Astrocyte of the cerebellum (primary cell): ENCODE data around the gene ENOSF1.
"Not testable (repeated sequence)": the region's sequence is repeated elsewhere in the genome, so short reads cannot be mapped to it uniquely, and the experiment has no call there.

Experiments
- DNase-seq: peaks from one replicate; pipeline ENCODE4 v3.0.0-alpha.2; 2011; ENCODE audit warnings: low read depth
- H3K4me3 ChIP-seq: 2 replicates; pipeline ENCODE4 v1.5.1; 2011; ENCODE audit warnings: mild to moderate bottlenecking, low read depth, low read length, moderate library complexity
- in situ Hi-C: cut with HindIII; loops from 2 replicates; pipeline ENCODE4 v1.10.0; 2017; ENCODE audit warnings: low sequenced_read_pairs
- TF ChIP-seq, protein P1 (sequence below): IDR thresholded peaks from 2 replicates; pipeline ENCODE4 v1.5.1; 2012; ENCODE audit warnings: low read length, low read depth, moderate library complexity, mild to moderate bottlenecking; ENCODE audit errors: missing control alignments

The ENOSF1 gene

DNA sequence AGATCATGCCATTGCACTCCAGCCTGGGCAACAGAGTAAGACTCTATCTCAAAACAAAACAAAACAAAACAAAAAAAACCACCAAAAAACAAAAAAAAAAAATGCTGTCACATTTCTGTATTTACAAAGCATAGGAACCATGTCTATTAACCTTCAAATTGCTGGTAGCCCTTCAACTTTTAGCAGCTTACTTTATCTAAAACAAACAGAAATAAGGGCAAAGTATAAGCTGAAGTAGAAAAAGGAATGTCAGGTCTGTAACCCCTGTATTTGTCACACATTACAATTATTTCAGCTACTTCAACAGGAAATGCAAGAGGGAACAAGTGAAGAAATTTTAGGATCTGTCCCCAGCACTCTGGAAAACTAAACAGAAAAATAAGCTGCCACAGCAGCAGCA, 29.6 kb downstream of the ENOSF1 start:
- TF ChIP-seq, protein P1, sequence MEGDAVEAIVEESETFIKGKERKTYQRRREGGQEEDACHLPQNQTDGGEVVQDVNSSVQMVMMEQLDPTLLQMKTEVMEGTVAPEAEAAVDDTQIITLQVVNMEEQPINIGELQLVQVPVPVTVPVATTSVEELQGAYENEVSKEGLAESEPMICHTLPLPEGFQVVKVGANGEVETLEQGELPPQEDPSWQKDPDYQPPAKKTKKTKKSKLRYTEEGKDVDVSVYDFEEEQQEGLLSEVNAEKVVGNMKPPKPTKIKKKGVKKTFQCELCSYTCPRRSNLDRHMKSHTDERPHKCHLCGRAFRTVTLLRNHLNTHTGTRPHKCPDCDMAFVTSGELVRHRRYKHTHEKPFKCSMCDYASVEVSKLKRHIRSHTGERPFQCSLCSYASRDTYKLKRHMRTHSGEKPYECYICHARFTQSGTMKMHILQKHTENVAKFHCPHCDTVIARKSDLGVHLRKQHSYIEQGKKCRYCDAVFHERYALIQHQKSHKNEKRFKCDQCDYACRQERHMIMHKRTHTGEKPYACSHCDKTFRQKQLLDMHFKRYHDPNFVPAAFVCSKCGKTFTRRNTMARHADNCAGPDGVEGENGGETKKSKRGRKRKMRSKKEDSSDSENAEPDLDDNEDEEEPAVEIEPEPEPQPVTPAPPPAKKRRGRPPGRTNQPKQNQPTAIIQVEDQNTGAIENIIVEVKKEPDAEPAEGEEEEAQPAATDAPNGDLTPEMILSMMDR, result no peak

DNA sequence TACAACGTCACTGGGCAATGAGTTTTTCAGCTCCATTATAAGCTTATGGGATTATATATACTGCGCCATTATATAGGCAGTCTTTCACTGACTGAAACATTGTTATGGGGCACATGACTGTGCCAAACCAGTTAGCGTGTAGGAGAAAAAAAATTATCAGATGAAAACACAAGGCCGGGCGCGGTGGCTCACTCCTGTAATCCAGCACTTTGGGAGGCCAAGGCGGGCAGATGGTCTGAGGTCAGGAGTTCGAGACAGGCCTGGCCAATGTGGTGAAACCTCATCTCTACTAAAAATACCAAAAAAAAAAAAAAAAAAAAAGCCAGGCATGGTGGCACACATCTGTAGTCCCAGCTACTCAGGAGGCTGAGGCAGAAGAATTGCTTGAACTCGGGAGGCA, 30.0 kb downstream of the ENOSF1 start:
- in situ Hi-C loops, H3K4me3 ChIP-seq, DNase-seq: not testable (repeated sequence)

More for the DNA sequence above, 29.6 kb downstream of the ENOSF1 start:
- in situ Hi-C loops, result no loop called here
- H3K4me3 ChIP-seq, result no peak overlapping the region
- no peak for DNase-seq

DNA sequence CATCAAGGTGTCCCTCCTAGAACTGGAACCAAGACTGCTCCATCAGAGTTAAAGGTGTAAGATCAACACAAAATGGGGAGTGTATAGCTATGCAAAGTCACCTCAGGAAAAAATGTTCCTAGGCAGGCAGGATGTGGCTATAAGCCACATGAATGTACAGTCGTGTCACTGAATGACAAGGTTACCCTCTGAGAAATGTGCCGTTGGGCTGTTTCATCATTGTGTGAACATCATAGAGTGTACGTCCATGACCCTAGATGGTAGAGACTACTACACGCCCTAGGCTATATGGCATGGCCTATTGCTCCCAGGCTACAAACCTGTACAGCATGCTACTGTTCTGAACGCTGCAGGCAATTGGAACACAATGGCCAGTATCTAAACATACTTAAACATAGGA, 30.4 kb downstream of the ENOSF1 start:
- no peak for DNase-seq
- TF ChIP-seq, protein P1, result no peak
- no peak overlapping the region for H3K4me3 ChIP-seq
- in situ Hi-C loops, result no loop called here

DNA sequence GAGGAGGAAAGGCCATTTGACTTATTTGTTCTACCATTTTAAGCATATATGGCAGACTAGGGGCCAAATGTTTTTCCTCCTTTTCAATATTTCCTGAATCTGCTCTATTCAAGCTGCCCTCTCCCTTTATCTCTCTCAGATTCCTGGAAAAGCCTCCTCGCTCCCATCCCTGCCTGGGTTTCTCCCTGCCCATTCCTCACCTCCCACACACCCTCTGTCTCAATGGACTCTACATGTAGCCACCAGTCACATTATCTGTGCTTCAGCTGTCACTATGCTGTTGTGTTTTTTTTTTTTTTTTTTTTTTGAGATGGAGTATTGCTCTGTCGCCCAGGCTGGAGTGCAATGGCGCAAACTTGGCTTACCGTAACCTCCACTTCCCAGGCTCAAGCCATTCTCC, 32.0 kb downstream of the ENOSF1 start:
- no peak overlapping the region for H3K4me3 ChIP-seq
- TF ChIP-seq, protein P1, result no peak
- in situ Hi-C loops, result no loop called here
- DNase-seq, result no peak

DNA sequence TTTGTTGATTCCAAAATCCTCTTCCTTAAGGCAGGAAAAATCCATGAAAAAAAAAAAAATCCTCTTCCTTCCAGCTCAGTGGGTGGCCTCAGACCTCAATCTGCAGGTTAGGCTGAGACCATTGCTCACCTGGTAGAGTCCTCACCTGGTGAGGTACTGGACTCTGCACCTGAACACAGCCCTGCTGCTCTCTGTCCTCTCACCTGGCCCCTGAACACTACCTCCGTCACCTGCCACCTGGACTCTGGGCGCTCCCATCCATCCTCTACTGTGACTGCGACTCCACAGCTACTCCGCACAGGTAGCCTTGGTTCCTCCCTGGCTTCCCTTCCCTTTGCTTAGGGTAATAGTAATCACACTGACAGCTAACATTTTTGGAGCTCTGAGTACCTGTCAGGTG, 32.9 kb downstream of the ENOSF1 start:
- TF ChIP-seq, protein P1, result no peak
- no peak for DNase-seq
- H3K4me3 ChIP-seq, result no peak overlapping the region
- in situ Hi-C loops, result no loop called here

DNA sequence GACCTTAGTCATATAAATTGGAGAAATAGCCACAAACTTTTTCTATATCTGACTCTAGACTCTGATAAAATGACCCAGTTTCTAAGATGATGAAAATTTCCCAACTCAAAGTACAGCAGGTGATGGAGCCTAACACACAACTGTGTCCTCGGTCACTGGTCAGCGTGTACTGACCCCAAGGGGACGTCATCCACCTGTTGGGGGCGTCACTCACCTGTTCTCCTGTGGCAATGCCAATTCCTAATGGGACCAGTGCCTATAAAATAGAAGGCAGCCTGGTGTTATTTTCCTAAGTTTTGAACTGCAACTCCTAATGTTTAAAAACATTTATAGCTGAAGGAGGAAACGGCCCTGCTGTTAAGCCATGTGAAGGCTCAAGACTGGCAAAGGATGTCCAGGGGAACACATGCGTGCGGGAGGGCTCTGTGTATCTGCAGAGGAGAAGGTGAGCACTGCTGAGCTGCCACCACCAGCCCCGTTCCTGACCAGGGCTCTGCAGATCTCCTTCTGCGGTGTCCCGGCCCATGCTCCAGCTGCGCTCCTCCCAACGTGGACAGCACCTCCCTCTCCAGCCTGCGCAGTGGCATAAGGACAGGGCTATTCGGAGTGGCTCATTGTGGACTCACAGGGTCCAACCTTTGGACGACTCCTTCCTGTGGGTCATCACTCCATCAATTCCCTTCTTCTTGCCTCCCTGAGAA, 33.8 kb downstream of the ENOSF1 start:
- no peak overlapping the region for H3K4me3 ChIP-seq
- TF ChIP-seq, protein P1, result no peak
- DNase-seq, result no peak
- in situ Hi-C loops, result no loop called here

DNA sequence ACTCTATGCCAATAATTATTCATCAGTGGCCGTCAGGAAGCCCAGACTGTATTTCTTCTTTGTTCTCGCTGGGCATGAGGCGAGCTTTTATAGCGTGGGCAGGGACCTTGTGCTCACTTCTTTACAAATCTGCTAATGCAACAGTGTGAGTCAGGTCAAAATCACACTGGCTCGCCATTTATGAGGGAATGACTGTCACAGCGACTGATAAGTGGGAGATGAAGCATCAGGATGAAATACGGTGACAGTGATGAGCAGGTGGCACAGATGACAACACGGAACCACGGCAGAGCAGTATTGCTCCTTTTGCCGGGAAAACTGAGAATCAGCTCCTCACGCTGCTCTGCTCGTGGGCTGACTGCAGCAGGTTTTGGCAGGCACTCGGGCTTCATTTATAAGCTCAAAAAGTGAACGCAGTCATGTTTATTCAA, 34.5 kb downstream of the ENOSF1 start:
- TF ChIP-seq, protein P1, result no peak

More for the DNA sequence above, 34.5 kb downstream of the ENOSF1 start:
- DNase-seq, result no peak
- in situ Hi-C loops, result no loop called here
- no peak overlapping the region for H3K4me3 ChIP-seq
